Activated CD4-positive, CD25-positive, alpha-beta regulatory T cell treated with anti-CD3 and anti-CD28 coated beads, Interleukin-2, amount 50 U/mL, for 16 hours (primary cell): ENCODE data around the gene CHCHD4.
"Not testable (repeated sequence)": the region's sequence is repeated elsewhere in the genome, so short reads cannot be mapped to it uniquely, and the experiment has no call there.

ENCODE experiments used
- DNase-seq: peaks from one replicate; pipeline ENCODE4 v3.0.0-alpha.2; 2020; ENCODE audit warnings: low read depth, low spot score

The CHCHD4 gene

GRCh38 chr3:14135581-14135980 lies 10.9 kb upstream of the CHCHD4 start:
- DNase-seq = no peak

DNA sequence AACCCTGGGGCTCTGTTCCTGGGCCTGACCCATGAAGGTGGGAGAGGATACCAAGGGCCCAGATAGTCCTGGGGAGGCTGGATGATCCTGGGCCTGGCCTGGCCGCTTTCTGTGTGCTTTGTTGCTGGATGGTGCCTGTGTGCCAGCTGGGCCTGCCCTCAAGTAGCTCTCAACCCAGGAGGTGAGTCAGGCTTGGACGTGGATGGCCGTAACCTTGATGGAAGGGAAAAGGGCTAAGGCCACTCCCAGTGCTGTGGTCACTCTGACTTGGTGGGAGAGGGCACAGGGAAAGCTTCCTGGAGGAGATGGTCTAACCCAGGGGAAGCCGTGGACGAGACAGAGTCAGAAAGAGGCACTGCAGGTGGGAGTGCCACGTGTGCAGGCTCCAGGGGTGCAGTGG lies 9.6 kb upstream of the CHCHD4 start:
- no peak for DNase-seq

DNA sequence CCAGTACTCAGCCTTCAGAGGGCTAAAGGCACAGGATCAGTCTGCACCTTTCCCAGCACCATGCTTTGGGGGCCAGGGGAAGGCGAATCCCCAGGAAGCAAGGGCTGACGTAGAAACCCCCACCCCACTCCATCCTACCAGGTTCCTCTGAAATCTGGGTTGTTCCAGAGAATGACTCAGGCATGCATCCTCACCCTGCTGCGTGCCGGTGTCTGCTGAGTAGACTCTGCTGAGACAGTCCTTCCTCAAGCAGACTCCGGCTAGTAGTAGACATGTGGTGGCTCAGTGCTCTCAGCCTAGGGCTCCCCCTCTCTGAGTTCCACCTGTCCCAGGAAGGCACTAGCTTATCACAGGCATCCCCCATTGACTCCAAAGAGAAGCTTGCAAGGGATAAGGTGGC lies 9.2 kb upstream of the CHCHD4 start:
- no peak for DNase-seq

GRCh38 chr3:14133188-14133800 lies 8.6 kb upstream of the CHCHD4 start:
- no peak for DNase-seq

- no peak for DNase-seq
Measured at GRCh38 chr3:14132689-14133088, 8.0 kb upstream of the CHCHD4 start.

DNA sequence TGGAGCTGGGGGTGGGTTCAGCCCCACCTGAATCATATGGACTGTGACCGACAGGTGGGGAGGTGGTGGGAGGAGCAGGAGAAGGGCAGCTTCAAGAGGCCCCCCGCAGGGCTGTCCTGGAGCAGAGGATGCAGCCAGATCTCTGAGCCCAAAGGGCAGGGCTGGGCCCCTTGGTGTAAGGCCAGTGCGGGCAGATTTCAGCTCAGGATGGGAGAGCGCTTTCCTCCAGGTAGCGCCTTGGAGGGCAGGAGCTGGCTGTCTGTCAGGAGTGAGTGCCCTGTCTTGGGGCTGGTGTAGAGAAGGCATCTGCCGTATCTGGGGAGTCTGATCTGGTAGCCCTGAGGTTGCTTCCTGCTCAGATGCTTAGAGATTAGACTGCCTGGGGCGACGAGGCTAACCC lies 7.5 kb upstream of the CHCHD4 start:
- no peak for DNase-seq

GRCh38 chr3:14131134-14131533 lies 6.5 kb upstream of the CHCHD4 start:
- DNase-seq = no peak

GRCh38 chr3:14130707-14131106 lies 6.0 kb upstream of the CHCHD4 start:
- no peak for DNase-seq

DNA sequence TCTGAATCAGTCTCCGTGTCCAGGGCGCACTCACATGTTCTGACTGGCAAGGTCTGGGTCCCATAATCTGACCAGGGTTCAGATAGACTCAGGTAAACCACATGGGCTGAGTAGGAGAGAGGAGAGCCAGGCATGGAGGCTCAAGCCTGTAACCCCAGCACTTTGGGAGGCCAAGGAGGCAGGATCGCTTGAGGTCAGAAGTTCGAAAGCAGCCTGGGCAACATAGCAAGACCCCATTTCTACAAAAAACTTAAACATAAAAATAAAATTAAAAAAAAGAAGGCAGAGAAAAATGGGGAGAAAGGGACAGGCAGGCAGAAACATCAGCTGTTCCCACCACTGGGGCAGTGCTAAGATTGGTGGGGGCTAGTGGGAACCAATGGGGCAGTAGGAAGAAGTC lies 5.6 kb upstream of the CHCHD4 start:
- no peak for DNase-seq

DNA sequence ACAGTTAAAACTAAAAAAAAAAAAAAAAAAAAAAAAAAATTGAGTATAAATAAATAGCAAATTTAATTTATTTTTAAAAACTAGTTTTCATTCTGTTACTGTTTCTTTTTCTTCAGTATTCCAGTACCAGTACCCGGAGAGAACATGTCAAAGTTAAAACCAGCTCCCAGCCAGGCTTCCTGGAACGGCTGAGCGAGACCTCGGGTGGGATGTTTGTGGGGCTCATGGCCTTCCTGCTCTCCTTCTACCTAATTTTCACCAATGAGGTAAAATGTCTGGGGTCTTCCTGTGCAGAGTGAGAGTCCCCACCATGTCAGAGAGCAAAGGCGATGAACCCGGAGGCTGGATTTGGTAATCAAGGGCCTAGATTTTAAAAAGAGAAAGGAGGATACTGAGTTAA lies 4.6 kb upstream of the CHCHD4 start:
- DNase-seq = no peak

DNA sequence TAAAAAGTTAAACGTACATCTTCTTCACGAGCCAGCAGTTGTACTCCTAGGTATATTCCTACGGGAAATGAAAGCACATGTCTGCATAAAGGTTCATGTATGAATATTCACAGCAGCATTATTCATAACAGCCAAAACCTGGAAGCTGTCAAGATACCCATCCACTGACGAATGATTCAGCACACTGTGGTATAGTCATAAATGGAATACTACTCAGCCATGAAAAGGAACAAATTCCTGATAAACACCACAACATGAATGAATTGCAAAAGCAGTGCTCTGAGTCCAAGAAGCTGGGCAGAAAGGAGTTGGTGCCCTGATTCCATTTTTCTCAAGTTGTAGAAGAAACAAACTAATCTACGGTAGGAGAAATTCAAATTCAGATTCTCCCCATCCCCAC lies 4.1 kb upstream of the CHCHD4 start:
- no peak for DNase-seq

GRCh38 chr3:14127516-14128161 lies 3.0 kb upstream of the CHCHD4 start:
- no peak for DNase-seq

DNA sequence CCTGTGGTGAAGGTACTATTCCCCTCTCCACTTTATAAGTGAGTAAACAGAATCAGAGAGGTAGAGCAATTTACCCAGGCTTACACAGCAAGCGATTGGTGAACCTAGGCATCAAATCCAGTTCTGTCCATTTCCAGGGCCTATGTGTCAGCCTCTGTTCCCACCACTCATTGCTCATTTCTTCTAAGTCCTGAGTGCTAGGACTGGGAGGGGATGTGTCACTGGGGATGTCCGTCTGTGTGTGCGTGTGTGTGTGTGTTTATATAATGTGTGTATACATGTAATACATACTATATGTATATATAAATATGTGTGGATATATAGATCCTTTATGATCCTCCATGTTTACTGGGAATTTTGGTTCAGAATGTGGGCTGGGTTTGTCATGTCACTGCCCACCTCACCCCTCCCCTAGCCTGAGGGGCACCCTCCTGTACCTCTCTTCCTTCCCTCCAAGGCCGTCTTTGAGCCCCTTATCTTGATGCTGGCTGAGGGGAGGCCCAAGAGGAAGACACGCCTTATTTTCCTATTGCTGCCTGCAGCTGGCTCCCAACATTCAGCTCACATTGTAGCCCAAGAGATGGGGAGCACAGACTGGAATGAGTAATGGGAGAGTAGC lies 2.3 kb upstream of the CHCHD4 start:
- DNase-seq = no peak

- DNase-seq = no peak
Measured at GRCh38 chr3:14126017-14126886, 1.6 kb upstream of the CHCHD4 start.

GRCh38 chr3:14125193-14126016 lies 735 bp upstream of the CHCHD4 start:
- DNase-seq = peak; percentile 24

DNA sequence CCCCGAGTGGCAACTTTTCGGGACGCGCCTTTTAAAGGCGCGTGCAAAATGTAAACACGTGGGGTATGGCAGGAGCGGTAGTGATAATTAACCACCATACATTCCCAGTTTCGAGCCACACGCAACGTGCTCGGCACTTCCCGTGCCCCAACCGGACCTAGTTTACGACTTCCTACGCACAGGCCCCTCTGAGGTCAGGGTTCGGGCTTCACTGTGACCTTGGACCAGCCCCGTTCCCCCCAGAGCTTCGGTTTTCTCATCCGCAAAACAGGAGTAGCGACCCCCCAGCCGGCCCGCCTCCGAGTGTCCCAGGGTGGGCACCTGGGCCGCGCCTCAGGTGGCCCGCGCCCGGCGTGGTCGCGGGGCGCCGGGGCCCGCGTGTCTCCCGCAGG lies 451 bp downstream of the CHCHD4 start:
- no peak for DNase-seq

GRCh38 chr3:14123308-14124222 lies 1.1 kb downstream of the CHCHD4 start:
- no peak for DNase-seq

DNA sequence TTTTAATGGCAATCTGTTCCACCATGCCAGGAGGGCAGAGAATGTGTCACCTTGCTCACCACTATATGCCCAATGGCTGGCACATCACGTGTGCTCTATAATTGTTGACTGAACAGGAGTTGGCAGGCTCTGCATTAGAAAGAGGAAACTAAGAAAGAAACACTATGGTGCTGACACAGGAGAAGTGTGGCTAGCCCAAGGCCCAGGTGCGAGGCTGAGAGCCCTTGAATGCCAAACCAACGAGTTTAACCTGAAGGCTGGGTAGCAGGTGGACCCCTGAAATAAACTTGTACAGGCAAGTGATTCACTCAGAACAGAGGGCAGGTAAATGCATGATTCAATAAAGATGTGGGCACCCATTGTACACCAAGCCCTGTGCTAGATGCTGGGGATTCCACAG lies 2.4 kb downstream of the CHCHD4 start:
- DNase-seq = no peak

GRCh38 chr3:14121859-14122258 lies 2.8 kb downstream of the CHCHD4 start:
- no peak for DNase-seq

- DNase-seq = not testable (repeated sequence)
Measured at GRCh38 chr3:14120921-14121448, 3.7 kb downstream of the CHCHD4 start.
